ENCODE results near the gene ASB14.

DNA sequence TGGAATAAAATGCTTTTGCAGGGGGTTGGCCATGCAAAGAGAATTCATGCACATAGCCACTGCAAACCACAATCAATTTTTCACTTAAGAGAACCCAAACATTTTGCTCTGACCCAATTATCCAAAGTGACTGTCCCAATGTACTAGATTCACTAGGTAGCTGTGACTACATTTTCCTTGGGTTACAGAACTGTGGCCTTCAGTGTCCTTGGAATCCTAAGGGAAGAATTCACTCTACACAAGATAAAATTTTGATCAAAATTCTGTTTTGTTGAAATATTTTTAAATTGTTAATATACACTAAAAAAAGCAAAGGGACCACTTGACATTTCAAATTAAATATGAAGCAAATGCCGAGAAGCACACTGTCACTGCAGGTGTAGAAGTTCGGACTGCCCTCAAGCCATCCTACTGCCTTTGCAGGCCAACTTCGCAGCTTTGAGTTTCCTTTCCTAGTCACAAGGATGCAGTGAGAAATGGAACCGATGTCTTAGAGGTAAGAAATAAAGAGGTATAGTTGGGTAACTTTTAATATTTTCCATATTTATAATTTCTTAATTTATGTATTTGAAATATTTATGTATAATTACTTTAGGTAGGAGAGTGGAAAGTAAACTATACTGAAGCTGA lies 527 bp upstream of the ASB14 start:
- TF ChIP-seq, protein P1, sequence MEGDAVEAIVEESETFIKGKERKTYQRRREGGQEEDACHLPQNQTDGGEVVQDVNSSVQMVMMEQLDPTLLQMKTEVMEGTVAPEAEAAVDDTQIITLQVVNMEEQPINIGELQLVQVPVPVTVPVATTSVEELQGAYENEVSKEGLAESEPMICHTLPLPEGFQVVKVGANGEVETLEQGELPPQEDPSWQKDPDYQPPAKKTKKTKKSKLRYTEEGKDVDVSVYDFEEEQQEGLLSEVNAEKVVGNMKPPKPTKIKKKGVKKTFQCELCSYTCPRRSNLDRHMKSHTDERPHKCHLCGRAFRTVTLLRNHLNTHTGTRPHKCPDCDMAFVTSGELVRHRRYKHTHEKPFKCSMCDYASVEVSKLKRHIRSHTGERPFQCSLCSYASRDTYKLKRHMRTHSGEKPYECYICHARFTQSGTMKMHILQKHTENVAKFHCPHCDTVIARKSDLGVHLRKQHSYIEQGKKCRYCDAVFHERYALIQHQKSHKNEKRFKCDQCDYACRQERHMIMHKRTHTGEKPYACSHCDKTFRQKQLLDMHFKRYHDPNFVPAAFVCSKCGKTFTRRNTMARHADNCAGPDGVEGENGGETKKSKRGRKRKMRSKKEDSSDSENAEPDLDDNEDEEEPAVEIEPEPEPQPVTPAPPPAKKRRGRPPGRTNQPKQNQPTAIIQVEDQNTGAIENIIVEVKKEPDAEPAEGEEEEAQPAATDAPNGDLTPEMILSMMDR (IDR thresholded peaks at IDR 0.05; ENCODE audit: low read depth, low read length, missing input control) = no peak
- TF ChIP-seq YY1 (IDR thresholded peaks at IDR 0.05) (no peak), GABPA (IDR thresholded peaks at IDR 0.05 in 1 of 2, conservative IDR thresholded peaks at IDR 0.05 in 1 of 2) (no peak), SP1 (IDR thresholded peaks at IDR 0.05) (no peak), JUND (IDR thresholded peaks at IDR 0.05) (no peak), RAD21 (IDR thresholded peaks at IDR 0.05) (no peak), TAF1 (conservative IDR thresholded peaks at IDR 0.05) (no peak), FOXA1 (IDR thresholded peaks at IDR 0.05) (no peak)
- TF ChIP-seq, protein P2, sequence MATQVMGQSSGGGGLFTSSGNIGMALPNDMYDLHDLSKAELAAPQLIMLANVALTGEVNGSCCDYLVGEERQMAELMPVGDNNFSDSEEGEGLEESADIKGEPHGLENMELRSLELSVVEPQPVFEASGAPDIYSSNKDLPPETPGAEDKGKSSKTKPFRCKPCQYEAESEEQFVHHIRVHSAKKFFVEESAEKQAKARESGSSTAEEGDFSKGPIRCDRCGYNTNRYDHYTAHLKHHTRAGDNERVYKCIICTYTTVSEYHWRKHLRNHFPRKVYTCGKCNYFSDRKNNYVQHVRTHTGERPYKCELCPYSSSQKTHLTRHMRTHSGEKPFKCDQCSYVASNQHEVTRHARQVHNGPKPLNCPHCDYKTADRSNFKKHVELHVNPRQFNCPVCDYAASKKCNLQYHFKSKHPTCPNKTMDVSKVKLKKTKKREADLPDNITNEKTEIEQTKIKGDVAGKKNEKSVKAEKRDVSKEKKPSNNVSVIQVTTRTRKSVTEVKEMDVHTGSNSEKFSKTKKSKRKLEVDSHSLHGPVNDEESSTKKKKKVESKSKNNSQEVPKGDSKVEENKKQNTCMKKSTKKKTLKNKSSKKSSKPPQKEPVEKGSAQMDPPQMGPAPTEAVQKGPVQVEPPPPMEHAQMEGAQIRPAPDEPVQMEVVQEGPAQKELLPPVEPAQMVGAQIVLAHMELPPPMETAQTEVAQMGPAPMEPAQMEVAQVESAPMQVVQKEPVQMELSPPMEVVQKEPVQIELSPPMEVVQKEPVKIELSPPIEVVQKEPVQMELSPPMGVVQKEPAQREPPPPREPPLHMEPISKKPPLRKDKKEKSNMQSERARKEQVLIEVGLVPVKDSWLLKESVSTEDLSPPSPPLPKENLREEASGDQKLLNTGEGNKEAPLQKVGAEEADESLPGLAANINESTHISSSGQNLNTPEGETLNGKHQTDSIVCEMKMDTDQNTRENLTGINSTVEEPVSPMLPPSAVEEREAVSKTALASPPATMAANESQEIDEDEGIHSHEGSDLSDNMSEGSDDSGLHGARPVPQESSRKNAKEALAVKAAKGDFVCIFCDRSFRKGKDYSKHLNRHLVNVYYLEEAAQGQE (IDR thresholded peaks at IDR 0.05) = no peak
- TF ChIP-seq, protein P3, sequence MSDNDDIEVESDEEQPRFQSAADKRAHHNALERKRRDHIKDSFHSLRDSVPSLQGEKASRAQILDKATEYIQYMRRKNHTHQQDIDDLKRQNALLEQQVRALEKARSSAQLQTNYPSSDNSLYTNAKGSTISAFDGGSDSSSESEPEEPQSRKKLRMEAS (IDR thresholded peaks at IDR 0.05) = no peak
